Activated T-cell treated with anti-CD3 and anti-CD28 coated beads for 24 hours (primary cell): ENCODE results near the gene NAPA.
"Not testable (repeated sequence)": the region's sequence is repeated elsewhere in the genome, so short reads cannot be mapped to it uniquely, and the experiment has no call there.

ENCODE experiments used
- DNase-seq: peaks from one replicate; pipeline ENCODE4 v3.0.0-alpha.2; 2020; ENCODE audit warnings: low read depth

NAPA gene

DNA sequence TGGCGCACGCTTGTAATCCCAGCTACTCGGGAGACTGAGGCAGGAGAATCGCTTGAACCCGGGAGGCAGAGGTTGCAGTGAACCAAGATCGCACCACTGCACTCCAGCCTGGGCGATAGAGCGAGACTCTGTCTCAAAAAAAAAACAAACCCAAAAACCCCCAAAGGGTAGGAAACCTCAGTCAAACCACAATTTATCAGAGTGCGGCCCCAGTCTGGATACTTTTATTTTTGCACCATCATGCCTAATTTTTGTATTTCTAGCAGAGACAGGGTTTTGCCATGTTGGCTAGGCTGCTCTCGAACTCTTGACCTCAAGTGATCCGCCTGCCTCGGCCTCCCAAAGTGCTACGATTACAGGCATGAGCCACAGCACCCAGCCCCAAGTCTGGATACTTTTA, 28.6 kb downstream of the NAPA start:
- DNase-seq: not testable (repeated sequence)

DNA sequence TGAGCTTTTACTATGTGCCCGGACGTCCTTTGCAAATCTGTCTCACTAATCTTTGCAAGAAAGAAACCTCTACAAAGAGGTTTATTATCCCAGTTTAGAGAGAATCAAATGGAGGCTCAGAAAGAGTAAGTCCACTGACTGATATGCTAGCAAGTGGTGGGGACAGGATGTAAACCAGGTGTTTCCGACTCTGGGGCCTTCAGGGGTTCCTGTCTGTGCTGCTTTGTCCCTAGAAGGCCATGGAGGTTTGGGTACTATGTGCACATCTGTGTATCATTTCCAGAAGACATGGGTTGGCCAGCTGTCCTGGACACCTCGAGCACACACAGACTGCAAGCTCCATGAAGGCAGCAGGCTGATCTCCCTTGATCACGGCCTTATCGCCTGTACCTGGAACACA, 29.7 kb downstream of the NAPA start:
- DNase-seq: no peak

DNA sequence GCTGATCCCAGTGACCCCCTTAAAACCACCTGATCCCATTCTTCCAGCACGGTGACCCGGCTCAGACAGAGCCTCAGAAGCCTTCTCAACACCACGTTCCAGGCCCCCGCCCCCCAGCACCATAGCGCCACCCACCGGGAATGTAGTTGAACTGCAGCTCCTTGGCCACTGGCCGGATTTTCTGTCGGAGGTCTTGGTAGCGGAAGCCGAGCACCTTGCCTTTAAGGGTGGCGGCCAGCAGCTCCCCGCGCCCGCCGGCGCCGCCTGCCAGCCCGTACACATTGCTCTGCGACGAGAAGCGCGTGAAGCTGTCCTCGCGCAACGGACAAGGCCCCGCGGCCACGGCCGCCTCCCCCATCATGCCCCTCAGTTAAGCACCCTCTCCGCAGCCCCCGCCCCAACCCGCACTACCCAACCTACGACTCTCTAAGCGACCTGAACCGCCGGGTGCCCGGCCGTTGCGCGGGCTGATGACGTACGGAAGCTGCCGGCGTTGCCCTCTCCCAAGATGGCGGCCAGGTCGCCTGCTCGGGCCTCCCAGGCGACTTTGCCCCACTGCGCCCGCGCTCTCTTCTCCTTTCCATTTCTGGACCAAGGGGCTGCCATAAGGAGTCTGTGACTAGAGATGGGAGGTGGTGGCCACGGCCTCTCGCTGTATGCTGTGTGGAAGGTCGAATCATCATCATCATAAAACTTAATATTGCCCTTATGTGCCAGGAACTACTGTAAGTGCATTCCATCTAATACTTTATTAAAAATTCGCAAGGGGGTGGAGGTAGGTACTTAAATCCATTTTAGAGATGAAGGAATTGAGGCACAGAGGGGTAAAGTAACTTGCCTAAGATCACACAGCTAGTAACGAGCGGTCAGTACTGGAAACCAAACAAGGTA, 30.8 kb downstream of the NAPA start, which contains the start of gene KPTN:
Gene KPTN (minus strand): TSS at position 420 of the 891 bp plus-strand sequence. CDS start 59 bp downstream, at position 361.
- peak; percentile 84 for DNase-seq

DNA sequence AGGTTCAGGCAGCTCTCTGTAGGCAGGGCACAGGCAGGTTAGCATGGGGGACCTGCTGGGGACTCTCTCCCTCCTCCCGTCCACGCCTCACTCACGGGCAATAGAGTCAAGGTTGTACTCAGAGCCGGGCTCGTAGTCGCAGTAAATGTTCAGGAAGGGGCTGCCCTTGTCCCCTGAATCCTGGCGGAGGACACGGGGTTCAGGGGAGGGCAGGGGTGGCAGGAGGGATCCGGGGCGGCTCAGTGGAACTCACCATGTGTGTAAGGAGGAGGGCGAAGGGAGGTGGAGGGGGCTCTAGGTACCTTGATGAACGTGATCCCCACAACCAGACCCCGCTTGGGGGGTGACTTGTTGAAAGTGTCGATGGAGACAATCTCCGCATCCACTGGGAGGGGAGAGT, 31.7 kb downstream of the NAPA start:
- no peak for DNase-seq

DNA sequence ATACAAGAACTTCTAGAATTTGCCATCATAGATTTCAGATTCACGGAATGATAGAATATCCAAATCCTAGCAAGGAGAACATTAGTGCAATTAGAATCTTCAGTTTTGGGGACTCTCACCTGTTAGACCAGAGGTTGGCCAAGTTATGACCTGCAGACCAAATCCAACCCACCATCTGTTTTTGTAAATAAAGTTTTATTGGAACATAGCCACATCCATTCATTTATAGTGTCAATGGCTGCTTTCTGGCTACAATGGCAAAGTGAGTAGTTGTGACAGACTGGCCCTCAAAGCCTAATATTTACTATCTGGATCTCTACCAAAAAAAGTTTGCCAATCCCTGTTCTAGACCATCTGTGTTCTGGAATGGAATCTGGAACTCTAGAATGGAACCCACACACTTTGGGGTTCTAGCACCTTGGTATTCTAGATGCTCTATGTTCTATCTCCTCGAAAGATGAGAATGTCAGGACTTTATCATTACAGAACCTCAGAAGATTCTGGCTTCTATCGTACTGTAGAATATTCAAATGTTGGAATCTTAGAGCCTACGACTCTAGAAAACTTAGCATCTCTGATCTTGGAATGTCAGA, 33.3 kb downstream of the NAPA start:
- no peak for DNase-seq

DNA sequence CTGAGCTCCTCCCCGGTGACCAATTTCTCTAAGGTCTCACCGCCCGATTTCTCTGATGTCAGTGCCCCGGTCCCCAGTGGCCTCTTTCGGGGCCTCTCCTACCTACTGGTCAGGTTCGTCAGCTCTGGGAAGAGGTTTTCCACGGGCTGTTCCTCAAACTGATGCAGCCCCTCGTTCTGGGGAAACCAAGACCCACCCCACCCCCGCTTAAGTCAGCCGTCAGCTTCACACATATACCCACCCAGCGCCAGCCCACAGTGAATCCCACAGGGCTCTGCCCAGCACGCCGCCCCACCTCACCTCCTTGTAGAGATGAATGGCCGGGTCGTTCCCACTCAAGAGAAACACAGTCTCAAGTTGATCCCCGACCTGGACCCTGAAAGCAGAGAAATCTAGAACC, 34.2 kb downstream of the NAPA start:
- DNase-seq: no peak

DNA sequence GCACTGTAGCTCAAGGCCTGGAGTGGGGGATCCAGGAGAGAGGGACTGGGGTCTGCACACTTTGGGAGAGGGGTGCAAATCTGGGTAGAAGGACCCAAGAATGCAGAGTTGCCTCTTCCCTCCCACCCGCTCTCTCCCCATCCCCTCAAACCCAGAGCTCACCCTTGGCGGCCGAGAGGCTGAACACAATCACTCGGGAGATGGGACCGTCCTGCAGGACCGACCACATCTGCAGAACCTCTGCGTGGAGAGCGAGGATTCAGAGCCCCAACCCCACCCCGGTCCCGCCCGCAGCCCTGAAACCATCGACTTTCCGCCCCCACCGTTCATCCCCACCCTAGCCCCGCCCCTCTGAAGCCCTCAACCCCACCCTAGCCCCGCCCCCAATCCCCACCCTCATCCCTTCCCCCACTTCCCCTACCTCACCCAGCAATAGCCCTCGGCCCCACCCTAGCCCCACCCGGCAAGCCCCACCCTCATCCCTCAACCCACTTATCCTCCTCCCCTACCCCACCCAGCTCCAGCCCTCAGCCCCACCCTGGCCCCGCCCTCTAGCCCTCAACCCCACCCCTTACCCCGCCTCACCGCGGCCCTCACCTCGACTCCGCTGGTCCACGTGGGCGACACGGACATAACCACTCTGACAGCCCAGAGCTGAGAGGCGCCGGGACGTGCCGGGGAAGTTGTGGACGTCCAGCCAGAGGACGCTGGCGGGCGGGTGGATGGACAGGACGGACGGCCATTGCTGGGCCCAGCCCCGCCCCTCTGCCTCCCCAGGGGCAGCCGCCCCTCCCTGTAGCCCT, 35.0 kb downstream of the NAPA start:
- no peak for DNase-seq

DNA sequence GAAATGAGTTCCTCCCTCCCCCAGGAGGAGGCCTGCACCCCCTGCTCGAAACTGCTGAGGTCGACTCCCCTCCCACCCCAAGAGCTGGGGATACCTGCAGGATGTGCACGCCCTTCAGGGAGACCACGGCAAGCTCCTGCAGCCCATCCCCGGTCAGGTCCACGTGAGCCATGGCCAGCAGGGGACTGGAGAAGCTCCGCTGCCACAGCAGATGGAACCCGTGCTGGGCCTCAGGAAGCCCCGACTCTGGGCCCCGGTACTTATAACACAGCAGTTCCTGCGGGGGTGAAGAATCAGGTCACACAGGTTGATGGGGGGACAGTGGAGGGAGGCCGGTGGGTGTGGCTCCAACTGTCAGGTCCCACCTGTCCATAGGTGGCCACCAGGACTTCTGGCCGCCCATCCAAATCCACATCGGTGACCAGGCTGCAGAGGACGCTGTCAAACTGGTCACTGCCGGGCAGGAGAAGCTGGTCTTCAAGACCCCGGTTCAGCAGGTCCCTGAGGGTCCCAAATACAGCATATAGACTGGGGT, 38.4 kb downstream of the NAPA start:
- DNase-seq: no peak

DNA sequence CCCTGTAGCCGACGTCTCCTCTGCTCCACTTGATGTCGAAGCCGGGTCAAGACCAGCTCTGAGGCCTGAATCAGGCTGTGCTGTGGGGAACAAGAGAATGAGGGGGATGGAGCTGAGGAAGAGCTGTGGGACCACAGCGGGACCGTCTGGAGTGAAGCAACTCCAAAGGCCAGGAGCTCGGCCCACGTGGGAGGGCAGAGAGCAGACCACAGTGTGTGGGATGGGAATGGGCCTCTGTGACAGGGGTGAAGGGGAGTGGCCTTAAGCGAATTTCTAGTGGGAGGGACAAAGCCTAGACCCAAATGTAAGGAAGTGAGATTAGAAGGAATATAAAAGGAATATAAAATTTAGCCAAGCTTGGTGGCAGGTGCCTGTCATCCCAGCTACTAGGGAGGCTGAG, 39.4 kb downstream of the NAPA start:
- no peak for DNase-seq

DNA sequence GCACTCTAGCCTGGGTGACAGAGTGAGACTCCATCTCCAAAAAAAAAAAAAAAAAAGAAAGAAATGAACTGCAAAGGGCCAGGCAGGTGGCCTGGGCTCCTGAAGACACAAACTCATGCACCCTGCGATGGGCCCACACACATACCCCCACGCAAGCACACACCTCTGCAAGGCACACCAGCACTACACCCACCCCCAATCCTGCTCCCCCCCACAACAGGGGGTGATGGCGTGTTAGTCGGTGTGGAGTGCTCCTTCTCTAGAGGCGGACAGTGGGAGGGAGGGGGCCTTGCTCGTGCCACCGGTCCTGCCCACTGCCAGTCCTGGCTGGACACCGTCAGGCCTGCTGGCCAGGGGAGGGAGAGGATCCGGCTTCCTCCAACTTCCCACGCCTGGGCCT, 41.5 kb downstream of the NAPA start:
- no peak for DNase-seq

DNA sequence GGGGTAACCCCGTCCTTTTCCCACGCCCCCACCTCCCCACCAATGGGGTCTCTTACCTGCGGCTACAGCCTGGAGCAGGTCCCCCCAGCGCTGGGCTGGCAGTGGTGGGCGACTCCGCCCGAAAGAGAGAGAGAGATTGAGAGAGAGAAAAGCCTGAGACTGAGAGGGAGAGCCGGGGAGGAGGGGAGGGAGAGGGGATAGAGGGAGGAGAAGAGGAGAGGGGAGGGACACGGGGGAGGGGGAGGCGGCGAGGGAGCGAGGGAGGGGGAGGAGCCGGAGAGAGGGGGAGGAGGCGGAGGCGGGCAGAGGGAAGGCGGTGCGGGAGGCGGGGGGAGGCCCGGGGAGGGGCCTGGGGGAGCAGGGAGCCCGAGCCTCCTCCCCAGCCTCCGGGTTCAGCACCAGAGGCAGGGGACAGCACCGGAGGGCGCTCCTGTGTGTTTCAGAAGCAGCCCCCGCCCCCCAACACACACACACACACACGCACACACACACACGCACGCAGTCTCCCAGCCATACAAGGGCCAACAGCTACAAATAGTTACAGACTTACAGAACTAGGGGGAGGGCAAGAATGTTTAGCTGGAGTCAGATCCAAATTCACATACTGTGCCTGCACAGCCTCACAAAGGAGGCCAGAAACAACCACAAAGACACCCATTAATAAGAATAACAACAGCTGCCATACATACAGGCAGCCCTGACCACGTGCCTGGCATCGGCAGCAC, 43.0 kb downstream of the NAPA start, which contains the start of gene SLC8A2:
Gene SLC8A2 (minus strand): TSS at position 161 of the 725 bp plus-strand sequence. CDS start 5,490 bp downstream, outside the sequence.
- peak; percentile 48 for DNase-seq

DNA sequence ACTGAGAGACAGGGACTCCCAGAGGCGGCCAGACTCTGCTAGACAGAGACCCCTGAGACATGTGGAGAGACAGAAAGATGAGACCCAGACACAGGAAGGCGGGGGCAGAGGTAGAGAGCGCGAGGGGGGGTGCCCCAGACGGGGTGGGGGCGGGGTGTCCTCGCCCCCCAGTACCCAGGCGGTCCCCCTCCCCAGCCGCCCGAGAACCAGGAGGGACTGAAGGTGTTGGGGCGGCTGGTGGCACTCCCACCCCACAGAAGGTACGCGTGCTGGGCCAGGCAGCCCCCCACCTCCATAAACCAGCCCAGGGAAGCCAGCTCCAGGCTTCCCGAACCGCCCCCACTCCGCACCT, 43.5 kb downstream of the NAPA start:
- DNase-seq: no peak

DNA sequence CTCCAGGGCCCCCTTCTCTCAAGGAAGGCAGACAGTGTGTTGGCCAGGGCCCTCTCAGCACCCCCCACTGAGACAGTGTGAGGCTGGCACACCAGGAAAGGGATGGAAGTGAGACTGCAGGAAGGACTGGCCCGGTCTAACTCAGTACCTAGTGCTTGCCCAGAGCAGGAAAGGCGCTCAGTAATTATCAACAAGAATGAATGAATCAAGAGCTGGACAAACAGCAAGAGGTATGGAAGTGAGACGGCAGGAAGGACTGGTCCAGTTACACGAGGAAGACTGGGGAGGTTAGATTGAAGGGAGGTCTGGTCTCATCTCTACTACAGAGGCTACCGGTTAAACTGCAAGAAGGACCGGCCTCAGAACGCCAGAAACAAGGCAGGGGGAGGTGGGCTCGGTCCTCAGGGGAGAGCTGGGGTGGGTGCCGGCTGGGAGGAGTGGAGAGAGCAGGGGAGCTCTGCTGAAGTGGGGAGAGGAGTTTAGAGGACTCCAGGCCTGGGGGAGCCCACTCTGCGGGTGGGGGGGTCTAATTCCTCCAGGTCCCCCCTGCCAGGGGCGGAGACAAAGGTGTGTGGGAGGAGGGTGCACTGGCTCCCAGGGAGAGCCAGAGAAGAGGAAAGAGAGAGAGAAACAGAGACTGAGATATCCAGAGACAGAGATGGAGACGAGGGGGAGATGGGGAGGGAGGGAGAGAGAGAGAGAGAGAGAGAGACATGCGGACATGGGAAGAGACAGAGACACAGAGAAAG, 44.2 kb downstream of the NAPA start:
- DNase-seq: no peak

DNA sequence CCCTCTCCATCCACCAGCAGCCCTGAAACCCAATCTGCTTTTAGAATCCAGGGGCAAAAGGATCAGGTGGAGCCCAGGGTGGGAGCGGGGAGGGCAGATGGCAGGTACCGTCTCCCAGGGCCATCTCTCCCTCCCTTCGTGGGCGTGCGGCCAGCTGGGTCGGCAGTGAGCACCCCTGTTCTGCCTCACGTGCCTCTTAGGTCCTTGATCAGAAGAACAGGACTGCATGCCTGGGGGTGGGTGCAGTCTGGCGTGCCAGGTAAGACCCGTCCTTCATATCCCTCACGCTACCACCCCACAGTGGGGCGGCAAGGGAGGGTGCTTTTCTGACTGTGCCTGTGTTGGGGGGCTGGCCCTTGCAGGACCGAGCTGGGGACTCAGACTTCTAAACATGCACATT, 45.1 kb downstream of the NAPA start:
- no peak for DNase-seq

DNA sequence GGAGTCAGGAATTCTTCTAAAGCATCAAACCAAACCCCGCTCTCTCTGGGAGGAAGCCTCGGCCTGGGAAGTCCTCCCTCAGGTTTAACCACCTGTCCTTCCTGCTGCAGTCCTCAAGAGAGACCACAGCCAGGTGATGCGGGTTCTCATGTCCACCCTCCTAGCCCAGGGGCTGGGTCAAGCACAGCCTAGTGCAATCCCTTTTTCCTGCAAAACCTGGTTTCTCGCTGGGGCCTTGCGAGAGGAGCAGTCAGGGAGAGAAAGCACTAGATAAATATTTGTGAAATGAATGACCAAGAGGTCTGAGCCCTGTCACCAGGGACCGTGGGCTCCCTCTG, 45.5 kb downstream of the NAPA start:
- DNase-seq: no peak

DNA sequence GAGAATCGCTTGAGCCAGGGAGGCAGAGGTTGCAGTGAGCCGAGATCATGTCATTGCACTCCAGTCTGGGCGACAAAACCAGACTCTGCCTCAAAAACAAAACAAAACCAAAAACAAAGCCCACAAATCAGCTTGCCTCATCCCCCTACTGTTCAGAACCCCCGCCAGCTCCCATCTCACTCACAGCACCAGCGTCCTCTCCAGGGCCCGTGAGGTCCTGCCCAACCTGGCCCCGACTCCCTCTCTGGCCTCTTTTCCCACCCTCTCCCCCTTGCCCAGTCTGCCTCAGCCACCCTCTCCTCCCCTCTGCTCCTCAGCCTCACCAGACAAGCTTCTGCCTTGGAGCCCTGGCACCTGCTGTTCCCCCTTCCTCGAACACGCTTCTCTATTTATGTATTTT, 46.9 kb downstream of the NAPA start:
- no peak for DNase-seq

DNA sequence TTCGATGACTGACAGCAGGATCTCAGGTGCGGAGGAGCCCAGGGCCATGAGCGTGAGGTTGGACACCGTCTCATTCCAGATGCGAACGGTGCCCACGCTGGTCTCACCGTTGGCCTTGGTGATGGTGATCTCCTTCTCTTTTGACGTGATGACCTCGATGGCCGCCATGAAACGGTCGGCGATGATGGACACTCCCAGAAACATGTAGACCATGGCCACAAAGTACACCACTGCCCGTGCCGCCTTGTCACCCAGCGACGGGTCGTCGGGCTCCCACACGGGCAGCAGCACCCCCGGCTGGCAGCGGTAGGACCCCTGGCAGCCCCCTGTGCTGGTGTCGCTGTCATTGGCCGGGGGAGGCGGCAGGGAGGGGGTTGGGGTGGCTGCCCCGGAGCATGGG, 48.9 kb downstream of the NAPA start:
- DNase-seq: no peak

DNA sequence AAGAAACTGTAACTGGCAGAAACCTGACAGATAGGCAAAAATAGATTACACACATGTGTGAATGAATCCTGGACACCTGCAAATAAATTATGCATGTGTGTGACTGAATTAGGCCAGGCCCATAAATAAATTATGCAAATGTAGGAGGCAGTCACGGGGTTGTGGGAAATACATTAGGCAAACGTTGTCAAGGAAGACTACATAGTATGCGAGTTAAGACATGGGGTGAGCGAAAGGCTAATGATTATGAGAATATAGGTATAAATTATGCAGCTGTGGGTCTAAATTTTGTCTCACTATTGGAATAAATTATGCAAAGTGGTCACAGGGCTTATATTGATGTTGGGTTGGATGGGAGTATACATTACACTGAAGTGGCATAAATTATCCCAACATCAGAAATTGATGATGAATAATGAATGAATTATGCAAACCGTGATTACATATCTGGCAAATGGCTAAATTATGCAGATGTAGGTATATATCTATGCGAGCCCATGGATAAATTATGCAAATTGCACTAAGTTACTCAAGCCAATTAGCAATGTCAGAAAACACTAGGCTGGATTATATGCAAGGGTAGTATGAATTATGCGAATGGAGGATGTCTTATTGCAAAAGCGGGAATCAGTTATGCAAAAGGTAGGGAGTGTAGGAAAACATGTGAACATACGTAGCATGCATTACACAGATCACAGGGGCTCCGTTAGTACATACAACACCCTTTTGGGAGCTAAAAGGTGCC, 50.0 kb downstream of the NAPA start:
- no peak for DNase-seq

DNA sequence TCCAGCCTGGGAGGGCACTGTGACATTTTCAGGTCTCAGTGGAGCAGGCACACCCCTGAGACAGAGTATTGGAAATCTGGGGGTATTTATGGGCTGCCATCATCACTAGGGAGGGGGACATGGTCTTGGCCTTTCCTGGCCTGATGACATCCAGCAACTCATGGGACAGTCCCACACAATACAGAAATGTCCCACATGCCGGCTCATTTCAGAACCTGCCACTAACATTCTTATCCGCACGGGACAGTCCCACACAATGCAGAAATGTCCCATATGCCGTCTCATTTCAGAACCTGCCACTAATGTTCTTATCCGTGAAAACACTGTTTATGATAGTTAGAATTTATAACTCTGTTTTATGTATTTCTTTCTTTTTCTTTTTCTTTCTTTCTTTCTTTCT, 53.0 kb downstream of the NAPA start:
- DNase-seq: no peak

DNA sequence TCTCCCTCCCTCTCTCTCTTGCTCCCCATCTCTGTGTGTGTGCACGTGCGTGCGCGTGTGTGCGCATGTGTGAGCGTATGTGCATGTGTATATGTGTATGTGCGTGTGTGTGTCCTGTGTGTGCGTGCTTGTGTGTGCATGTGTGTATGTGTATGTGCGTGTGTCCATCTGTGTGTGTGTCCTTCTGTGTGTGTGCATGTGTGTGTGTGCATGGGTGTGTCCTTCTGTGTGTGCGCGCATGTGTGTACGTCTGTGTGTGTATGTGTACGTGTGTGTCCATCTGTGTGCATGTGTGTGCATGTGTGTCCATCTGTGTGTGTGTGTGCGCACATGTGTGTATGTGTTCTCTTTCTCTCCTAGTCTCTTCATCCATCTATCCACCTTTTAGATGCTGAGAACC, 55.4 kb downstream of the NAPA start:
- DNase-seq: no peak

DNA sequence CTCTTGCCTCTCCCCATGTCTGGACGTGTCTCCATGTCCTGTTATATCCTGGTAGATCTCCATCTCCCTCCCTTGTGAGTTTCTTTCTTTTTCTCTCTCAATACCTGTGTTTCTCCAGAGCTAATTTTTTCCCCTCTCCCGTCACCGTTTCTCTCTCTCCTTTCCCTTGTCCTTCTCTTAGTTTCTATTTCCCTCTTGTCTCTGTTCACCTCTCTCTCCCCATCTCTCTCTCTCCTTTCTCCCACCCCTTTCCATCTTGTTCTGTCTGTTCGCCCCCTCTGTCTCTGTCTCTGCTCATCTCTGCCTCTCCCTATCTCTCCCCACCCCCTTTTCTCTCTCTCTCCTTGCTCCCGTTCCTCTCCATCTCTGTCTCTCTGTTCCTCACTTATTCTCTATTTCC, 56.2 kb downstream of the NAPA start:
- DNase-seq: no peak
